Keratinocyte (primary cell): ENCODE data around the gene CACNG4. TPM values are rescaled to one million over a fixed set of nuclear protein-coding genes. Genes with fewer than 3 reads are reported as not detected.

Experiments
- DNase-seq: peaks from one replicate; pipeline ENCODE4 v3.0.0-alpha.2; 2011; ENCODE audit warnings: low read depth, missing footprints, low spot score
- FAIRE-seq: peaks from 2 replicates; lab custom pipeline; 2011; peaks lifted over from hg19 to GRCh38; lab: Jason Lieb, UNC
- H2AFZ ChIP-seq: 2 replicates; pipeline ENCODE4 v1.6.0; 2012; ENCODE audit warnings: low read length, control low read depth, inconsistent platforms; ENCODE audit not compliant: control insufficient read depth
- H3K27ac ChIP-seq: 2 replicates; pipeline ENCODE4 v1.5.1; 2011; ENCODE audit warnings: low read length; ENCODE audit not compliant: control insufficient read depth, insufficient read depth
- H3K27me3 ChIP-seq: 3 replicates; pipeline ENCODE4 v1.6.0; 2011; ENCODE audit warnings: low read length; ENCODE audit not compliant: control insufficient read depth, insufficient read depth; ENCODE audit errors: extremely low read depth
- H3K36me3 ChIP-seq, 2 experiments: 2 replicates in 1 of 2; 3 replicates in 1 of 2; pipeline ENCODE4 v1.5.1; 2011; ENCODE audit warnings: low read length in 2 of 2, mild to moderate bottlenecking in 1 of 2; ENCODE audit not compliant: control insufficient read depth in 2 of 2, insufficient read depth in 2 of 2; ENCODE audit errors: extremely low read depth in 1 of 2
- H3K4me1 ChIP-seq: 3 replicates; pipeline ENCODE4 v1.5.1; 2011; ENCODE audit warnings: low read length; ENCODE audit not compliant: control insufficient read depth, insufficient read depth; ENCODE audit errors: extremely low read depth
- H3K4me2 ChIP-seq: 3 replicates; pipeline ENCODE4 v1.6.0; 2011; ENCODE audit warnings: low read depth, low read length; ENCODE audit not compliant: control insufficient read depth, insufficient read depth; ENCODE audit errors: extremely low read depth
- H3K4me3 ChIP-seq, 3 experiments: fragments of 200-600 bp in 1 of 3; sonication (generic) in 1 of 3; 2 replicates in 2 of 3; 3 replicates in 1 of 3; pipeline ENCODE4 v1.5.1; 2011 to 2016; ENCODE audit warnings: low read length in 3 of 3, mild to moderate bottlenecking in 3 of 3, control low read depth in 2 of 3, inconsistent platforms in 1 of 3, low read depth in 1 of 3, mixed read lengths in 1 of 3, mixed run types in 1 of 3, moderate library complexity in 1 of 3; ENCODE audit not compliant: control insufficient read depth in 2 of 3, insufficient read depth in 2 of 3; ENCODE audit errors: extremely low read depth in 1 of 3
- H3K79me2 ChIP-seq: 2 replicates; pipeline ENCODE4 v1.6.0; 2012; ENCODE audit warnings: low read length; ENCODE audit not compliant: control insufficient read depth, insufficient read depth
- H3K9ac ChIP-seq: 3 replicates; pipeline ENCODE4 v1.6.0; 2011; ENCODE audit warnings: low read length; ENCODE audit not compliant: control insufficient read depth, insufficient read depth; ENCODE audit errors: extremely low read depth
- H3K9me1 ChIP-seq: 3 replicates; pipeline ENCODE4 v1.6.0; 2011; ENCODE audit warnings: low read length; ENCODE audit not compliant: control insufficient read depth, insufficient read depth; ENCODE audit errors: extremely low read depth
- H3K9me3 ChIP-seq: 2 replicates; pipeline ENCODE4 v1.5.1; 2012; ENCODE audit warnings: low read depth, low read length; ENCODE audit not compliant: control insufficient read depth
- H4K20me1 ChIP-seq: 3 replicates; pipeline ENCODE4 v1.6.0; 2011; ENCODE audit warnings: low read length; ENCODE audit not compliant: control insufficient read depth, insufficient read depth; ENCODE audit errors: extremely low read depth
- EZH2 ChIP-seq: IDR thresholded peaks from one replicate; pipeline ENCODE4 v1.6.1; 2012; ENCODE audit warnings: inconsistent platforms, mild to moderate bottlenecking, low read length, moderate library complexity
- dilution Hi-C: fragments of 300-500 bp; cut with MboI; formaldehyde crosslinking; loops from one replicate; pipeline ENCODE4 v1.7.0; 2020; ENCODE audit warnings: low sequenced_read_pairs; ENCODE audit not compliant: extremely low pct_ligation_motif_present
- polyA plus RNA-seq, 5 experiments: library from polyadenylated mRNA; depleted of rRNA in 3 of 5; stranded (reverse) in 3 of 5; stranded (forward) in 1 of 5; unstranded in 1 of 5; fragments of >200 nt; gene quantifications; 1 replicate in 1 of 5; 2 replicates in 3 of 5; 3 replicates in 1 of 5; pipeline versions ENCODE4 v1.2.1 to v1.2.3, GENCODE V29; 2011 to 2012; ENCODE audit warnings: missing spikeins in 2 of 5, low read depth in 1 of 5, low replicate concordance in 1 of 5
- TF ChIP-seq, protein P1 (sequence below), 3 experiments: IDR thresholded peaks in 1 of 3; conservative IDR thresholded peaks in 1 of 3; optimal IDR thresholded peaks in 1 of 3; 2 replicates in 2 of 3; 3 replicates in 1 of 3; pipeline versions ENCODE3 to v1.5.1; 2011; ENCODE audit warnings: low read length in 3 of 3, mild to moderate bottlenecking in 3 of 3, moderate library complexity in 2 of 3, control low read depth in 1 of 3, inconsistent platforms in 1 of 3; ENCODE audit not compliant: insufficient read depth in 2 of 3; ENCODE audit errors: extremely low read depth in 1 of 3

Gene CACNG4
- polyA plus RNA-seq, 1 donor (not counting 4 experiments of a cell fraction or from before 2014, with no cell fraction given), result not detected

DNA sequence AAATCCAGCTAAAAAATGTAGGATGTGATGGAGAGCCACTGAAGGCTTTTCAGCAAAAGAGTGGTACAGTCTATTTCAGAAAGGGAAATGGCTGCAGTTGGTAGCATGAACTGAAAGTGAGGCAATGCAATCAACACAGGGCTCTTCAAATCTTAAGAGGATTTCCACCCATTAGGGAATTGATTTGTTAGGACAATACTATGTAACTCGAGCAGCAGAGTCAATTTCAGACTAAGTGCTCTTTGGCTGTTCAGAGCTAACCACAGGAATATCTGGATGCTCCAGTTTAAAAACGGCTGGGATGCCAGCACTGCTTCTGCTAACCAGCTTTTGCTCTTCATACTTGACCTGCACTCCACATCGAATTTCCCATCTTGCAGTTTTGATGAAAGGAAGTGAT, 104.5 kb downstream of the CACNG4 start:
- no peak overlapping the region for H3K9ac ChIP-seq
- H3K27me3 ChIP-seq, result no peaks in the 10 kb centered on the region
- H4K20me1 ChIP-seq, result no peaks in the 10 kb centered on the region
- dilution Hi-C loops, result no loop called here
- H2AFZ ChIP-seq, result no peak overlapping the region
- H3K9me1 ChIP-seq, result no peaks in the 10 kb centered on the region
- no peak overlapping the region for H3K4me3 ChIP-seq
- DNase-seq (no peak), FAIRE-seq (no peak)
- no peaks in the 10 kb centered on the region for H3K36me3 ChIP-seq
- H3K4me2 ChIP-seq, result no peak overlapping the region
- no peak overlapping the region for H3K27ac ChIP-seq
- no peaks in the 10 kb centered on the region for H3K79me2 ChIP-seq
- H3K9me3 ChIP-seq, result no peaks in the 10 kb centered on the region
- TF ChIP-seq, protein P1, sequence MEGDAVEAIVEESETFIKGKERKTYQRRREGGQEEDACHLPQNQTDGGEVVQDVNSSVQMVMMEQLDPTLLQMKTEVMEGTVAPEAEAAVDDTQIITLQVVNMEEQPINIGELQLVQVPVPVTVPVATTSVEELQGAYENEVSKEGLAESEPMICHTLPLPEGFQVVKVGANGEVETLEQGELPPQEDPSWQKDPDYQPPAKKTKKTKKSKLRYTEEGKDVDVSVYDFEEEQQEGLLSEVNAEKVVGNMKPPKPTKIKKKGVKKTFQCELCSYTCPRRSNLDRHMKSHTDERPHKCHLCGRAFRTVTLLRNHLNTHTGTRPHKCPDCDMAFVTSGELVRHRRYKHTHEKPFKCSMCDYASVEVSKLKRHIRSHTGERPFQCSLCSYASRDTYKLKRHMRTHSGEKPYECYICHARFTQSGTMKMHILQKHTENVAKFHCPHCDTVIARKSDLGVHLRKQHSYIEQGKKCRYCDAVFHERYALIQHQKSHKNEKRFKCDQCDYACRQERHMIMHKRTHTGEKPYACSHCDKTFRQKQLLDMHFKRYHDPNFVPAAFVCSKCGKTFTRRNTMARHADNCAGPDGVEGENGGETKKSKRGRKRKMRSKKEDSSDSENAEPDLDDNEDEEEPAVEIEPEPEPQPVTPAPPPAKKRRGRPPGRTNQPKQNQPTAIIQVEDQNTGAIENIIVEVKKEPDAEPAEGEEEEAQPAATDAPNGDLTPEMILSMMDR (optimal IDR thresholded peaks at IDR 0.05 in 1 of 3, IDR thresholded peaks at IDR 0.05 in 1 of 3, conservative IDR thresholded peaks at IDR 0.05 in 1 of 3; ENCODE audit: extremely low read depth in 1 of 3, insufficient read depth in 2 of 3, low read length in 3 of 3), result no peak
- TF ChIP-seq EZH2, result no peak
- H3K4me1 ChIP-seq, result no peaks in the 10 kb centered on the region

GRCh38 chr17:67069603-67070136, 105.2 kb downstream of the CACNG4 start:
- no peak for TF ChIP-seq EZH2
- TF ChIP-seq, protein P1 (optimal IDR thresholded peaks at IDR 0.05 in 1 of 3, IDR thresholded peaks at IDR 0.05 in 1 of 3, conservative IDR thresholded peaks at IDR 0.05 in 1 of 3; ENCODE audit: extremely low read depth in 1 of 3, insufficient read depth in 2 of 3, low read length in 3 of 3), result no peak
- H3K9me3 ChIP-seq, result no peaks in the 10 kb centered on the region
- no peak for DNase-seq
- H3K79me2 ChIP-seq, result no peaks in the 10 kb centered on the region
- no peaks in the 10 kb centered on the region for H3K27me3 ChIP-seq
- no peaks in the 10 kb centered on the region for H3K9me1 ChIP-seq
- FAIRE-seq, result no peak
- H3K4me3 ChIP-seq, result no peak overlapping the region
- H3K4me1 ChIP-seq, result no peaks in the 10 kb centered on the region
- H3K4me2 ChIP-seq, result no peak overlapping the region
- H3K9ac ChIP-seq, result no peak overlapping the region
- H3K27ac ChIP-seq, result no peak overlapping the region
- H4K20me1 ChIP-seq, result no peaks in the 10 kb centered on the region
- no peak overlapping the region for H2AFZ ChIP-seq
- dilution Hi-C loops, result no loop called here
- no peaks in the 10 kb centered on the region for H3K36me3 ChIP-seq
